Calu3 (cell line): ENCODE results near the gene LAMA2. TPM values are rescaled to one million over a fixed set of nuclear protein-coding genes. Genes with fewer than 3 reads are reported as not detected.

Experiments used
- BruUV-seq: library from RNA; stranded (reverse); fragments of 400-500 nt; replicated peaks from 2 replicates; lab custom pipeline; 2021; lab: Mats Ljungman, UMichigan
- CTCF ChIA-PET: fragments of 300-600 bp; sonication (Branson Sonifier 250); formaldehyde crosslinking; loops from one replicate; lab custom pipeline; 2022; ENCODE audit warnings: antibody characterized with exemption; lab: Charles Lee
- DNase-seq: peaks from one replicate; pipeline ENCODE4 v3.0.0; 2022
- H3K27ac Mint-ChIP-seq: one replicate; pipeline ENCODE4 v1.8.0; 2022; ENCODE audit warnings: mixed read lengths; ENCODE audit not compliant: unreplicated experiment
- H3K27me3 Mint-ChIP-seq: one replicate; pipeline ENCODE4 v1.8.0; 2022; ENCODE audit warnings: mixed read lengths; ENCODE audit not compliant: unreplicated experiment
- H3K36me3 Mint-ChIP-seq: one replicate; pipeline ENCODE4 v1.8.0; 2022; ENCODE audit warnings: mild to moderate bottlenecking, moderate library complexity, mixed read lengths; ENCODE audit not compliant: insufficient read depth, unreplicated experiment
- H3K4me1 Mint-ChIP-seq: one replicate; pipeline ENCODE4 v1.8.0; 2022; ENCODE audit warnings: mild to moderate bottlenecking, low read depth, mixed read lengths; ENCODE audit not compliant: unreplicated experiment
- H3K4me3 Mint-ChIP-seq: one replicate; pipeline ENCODE4 v1.8.0; 2022; ENCODE audit warnings: mild to moderate bottlenecking, low read depth, moderate library complexity, mixed read lengths; ENCODE audit not compliant: unreplicated experiment
- H3K9me3 Mint-ChIP-seq: one replicate; pipeline ENCODE4 v1.8.0; 2022; ENCODE audit warnings: low read depth, mixed read lengths; ENCODE audit not compliant: unreplicated experiment
- intact Hi-C: fragments of 100-400 bp; cut with micrococcal nuclease; formaldehyde crosslinking; loops from one replicate; pipeline ENCODE4 v1.10.0; 2022; ENCODE audit not compliant: unreplicated experiment
- total RNA-seq: library from RNA; stranded (reverse); gene quantifications from 2 replicates; pipeline ENCODE4 v1.2.3, GENCODE V29; 2022
- TF ChIP-seq, protein P1 (sequence below): fragments of 200-600 bp; IDR thresholded peaks from one replicate; pipeline ENCODE4 v1.8.0; 2022; ENCODE audit warnings: antibody characterized with exemption; ENCODE audit not compliant: unreplicated experiment

LAMA2 gene
- total RNA-seq, 1 experiment from 2014 or later, result 0.80 TPM

DNA sequence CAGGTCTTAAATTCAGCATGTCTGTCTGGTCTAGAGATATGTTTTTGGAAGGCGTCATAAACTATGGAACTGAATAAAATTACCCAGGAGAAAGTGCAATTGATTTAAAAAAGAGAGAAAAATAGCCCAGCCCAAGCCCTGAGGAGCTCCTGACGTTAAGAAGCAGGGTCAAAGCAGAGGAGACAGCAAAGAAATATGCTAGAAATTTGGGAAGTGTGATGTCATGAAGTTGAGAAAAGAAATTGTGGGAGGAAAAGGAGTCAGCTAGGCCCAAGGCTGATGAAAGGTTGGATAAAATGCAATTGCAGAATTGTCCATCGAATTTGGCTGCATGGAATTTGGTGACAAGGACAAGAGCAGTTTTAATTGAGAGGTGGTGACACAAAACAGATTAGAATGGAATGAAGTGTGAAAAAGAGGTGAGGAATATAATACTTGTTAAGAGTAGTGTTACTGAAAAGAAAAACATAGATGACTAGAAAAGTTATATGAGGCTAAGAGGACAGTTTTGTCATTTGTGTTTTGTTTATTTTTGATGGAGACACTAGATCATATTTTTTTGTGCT is 381.6 kb downstream of the LAMA2 start:
- TF ChIP-seq, protein P1, sequence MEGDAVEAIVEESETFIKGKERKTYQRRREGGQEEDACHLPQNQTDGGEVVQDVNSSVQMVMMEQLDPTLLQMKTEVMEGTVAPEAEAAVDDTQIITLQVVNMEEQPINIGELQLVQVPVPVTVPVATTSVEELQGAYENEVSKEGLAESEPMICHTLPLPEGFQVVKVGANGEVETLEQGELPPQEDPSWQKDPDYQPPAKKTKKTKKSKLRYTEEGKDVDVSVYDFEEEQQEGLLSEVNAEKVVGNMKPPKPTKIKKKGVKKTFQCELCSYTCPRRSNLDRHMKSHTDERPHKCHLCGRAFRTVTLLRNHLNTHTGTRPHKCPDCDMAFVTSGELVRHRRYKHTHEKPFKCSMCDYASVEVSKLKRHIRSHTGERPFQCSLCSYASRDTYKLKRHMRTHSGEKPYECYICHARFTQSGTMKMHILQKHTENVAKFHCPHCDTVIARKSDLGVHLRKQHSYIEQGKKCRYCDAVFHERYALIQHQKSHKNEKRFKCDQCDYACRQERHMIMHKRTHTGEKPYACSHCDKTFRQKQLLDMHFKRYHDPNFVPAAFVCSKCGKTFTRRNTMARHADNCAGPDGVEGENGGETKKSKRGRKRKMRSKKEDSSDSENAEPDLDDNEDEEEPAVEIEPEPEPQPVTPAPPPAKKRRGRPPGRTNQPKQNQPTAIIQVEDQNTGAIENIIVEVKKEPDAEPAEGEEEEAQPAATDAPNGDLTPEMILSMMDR, result no peak
- intact Hi-C loops, result no loop called here
- CTCF ChIA-PET, result interaction anchor here (1.0 kb wide), 1 partner anchor 38 kb away, joined by 5 read pairs; no protein-coding TSS in a partner anchor
- Mint-ChIP-seq H3K9me3 (no peaks in the 10 kb centered on the region), H3K4me3 (no peak overlapping the region), H3K27me3 (no peaks in the 10 kb centered on the region), H3K36me3 (no peaks in the 10 kb centered on the region), H3K4me1 (no peaks in the 10 kb centered on the region), H3K27ac (no peak overlapping the region)
- no TSS peak for BruUV-seq
- no peak for DNase-seq

DNA sequence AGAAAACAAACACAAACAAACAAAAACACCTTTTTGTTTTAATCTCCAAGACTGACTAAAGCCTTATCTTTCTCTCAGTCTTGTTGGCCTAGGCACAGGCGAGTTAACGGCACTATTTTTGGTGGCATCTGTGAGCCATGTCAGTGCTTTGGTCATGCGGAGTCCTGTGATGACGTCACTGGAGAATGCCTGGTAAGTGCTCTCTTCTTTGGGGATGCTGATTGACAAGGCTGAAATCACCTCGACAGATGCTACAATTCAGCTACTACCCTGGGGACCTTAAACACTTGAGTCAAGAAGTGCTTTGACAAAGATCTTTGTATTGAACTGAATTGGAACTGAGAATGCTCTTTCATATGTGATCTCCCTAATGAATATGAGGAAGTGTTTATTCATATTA is 384.1 kb downstream of the LAMA2 start:
- CTCF ChIA-PET, result no interaction called here
- H3K27me3 Mint-ChIP-seq, result no peaks in the 10 kb centered on the region
- BruUV-seq, result no TSS peak
- intact Hi-C loops, result no loop called here
- no peaks in the 10 kb centered on the region for H3K9me3 Mint-ChIP-seq
- no peaks in the 10 kb centered on the region for H3K36me3 Mint-ChIP-seq
- H3K4me1 Mint-ChIP-seq, result no peaks in the 10 kb centered on the region
- H3K27ac Mint-ChIP-seq, result no peak overlapping the region
- H3K4me3 Mint-ChIP-seq, result no peak overlapping the region
- TF ChIP-seq, protein P1, result no peak
- no peak for DNase-seq

DNA sequence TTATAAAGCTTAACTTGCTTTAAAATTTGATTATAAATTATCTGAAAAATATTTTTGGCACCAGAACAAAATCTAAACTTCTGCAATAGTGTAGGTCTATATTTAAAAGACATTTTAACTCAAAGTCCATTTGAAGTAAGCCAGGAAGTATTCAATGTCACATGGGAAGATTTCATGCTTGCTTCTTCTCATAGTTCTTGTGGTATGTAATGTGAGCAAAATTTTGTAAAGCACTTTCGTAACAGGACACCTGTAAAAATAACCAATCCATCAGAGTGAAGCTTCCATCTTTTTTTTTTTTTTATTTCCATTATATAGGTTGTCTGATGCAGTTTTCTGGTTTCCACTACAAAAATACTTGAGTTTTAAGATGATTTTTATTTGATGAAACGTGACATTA is 386.1 kb downstream of the LAMA2 start:
- Mint-ChIP-seq H3K27me3 (no peaks in the 10 kb centered on the region), H3K36me3 (no peaks in the 10 kb centered on the region), H3K4me1 (no peaks in the 10 kb centered on the region), H3K4me3 (no peak overlapping the region), H3K9me3 (no peaks in the 10 kb centered on the region), H3K27ac (no peak overlapping the region)
- intact Hi-C loops, result no loop called here
- DNase-seq, result no peak
- BruUV-seq, result no TSS peak
- TF ChIP-seq, protein P1, result no peak
- CTCF ChIA-PET, result interaction anchor here (0.6 kb wide), 1 partner anchor 10 kb away, joined by 6 read pairs; no protein-coding TSS in a partner anchor

DNA sequence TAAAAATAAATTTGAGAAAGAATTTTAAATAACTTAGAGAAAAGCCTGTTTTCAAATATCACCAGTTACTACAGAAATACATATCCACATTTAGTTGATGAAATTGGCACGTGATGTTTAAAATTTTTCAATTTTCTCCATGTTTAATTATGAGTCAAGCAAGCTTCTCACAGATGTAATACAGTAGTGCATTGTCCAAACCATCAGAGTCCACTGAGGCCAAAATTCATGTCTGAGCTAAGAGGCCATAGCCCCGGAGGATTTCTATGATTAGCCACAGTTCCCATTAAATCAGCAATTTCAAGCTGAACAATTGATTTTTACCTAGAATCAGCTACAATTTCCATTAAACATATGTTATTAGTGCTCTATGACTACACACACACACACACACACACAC is 387.0 kb downstream of the LAMA2 start:
- no peak overlapping the region for H3K27ac Mint-ChIP-seq
- TF ChIP-seq, protein P1, result no peak
- intact Hi-C loops, result no loop called here
- BruUV-seq, result no TSS peak
- CTCF ChIA-PET, result no interaction called here
- H3K27me3 Mint-ChIP-seq, result no peaks in the 10 kb centered on the region
- H3K4me3 Mint-ChIP-seq, result no peak overlapping the region
- no peaks in the 10 kb centered on the region for H3K4me1 Mint-ChIP-seq
- H3K9me3 Mint-ChIP-seq, result no peaks in the 10 kb centered on the region
- DNase-seq, result no peak
- H3K36me3 Mint-ChIP-seq, result no peaks in the 10 kb centered on the region
